Measurements from ENCODE around the gene STK39.
A peak's percentile ranks its signal among the peaks of the same experiment; 100 is the strongest.
"Not testable (repeated sequence)": the region's sequence is repeated elsewhere in the genome, so short reads cannot be mapped to it uniquely, and the experiment has no call there.

The STK39 gene

DNA sequence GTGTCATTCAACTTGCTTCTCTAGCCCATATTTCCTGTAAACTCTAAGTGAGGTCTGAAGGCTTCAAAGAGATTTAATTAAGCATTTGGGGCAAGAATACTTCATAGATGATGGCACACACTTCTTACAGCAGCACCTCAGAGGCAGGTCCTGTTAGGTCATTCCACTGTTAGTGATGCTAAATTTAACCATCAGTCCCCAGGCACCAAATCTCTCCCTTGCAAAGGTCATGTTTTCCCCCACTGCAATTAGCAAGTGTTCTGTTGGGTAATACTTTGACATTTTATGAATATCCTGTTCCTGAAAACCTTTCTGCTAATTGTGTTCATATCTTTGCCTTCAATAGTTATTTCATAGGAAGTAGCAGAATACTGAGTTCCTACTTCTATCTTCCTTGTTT, 117.0 kb downstream of the STK39 start:
- DNase-seq (ENCODE audit: low read depth, low spot score), result no peak
- TF ChIP-seq, protein P1, sequence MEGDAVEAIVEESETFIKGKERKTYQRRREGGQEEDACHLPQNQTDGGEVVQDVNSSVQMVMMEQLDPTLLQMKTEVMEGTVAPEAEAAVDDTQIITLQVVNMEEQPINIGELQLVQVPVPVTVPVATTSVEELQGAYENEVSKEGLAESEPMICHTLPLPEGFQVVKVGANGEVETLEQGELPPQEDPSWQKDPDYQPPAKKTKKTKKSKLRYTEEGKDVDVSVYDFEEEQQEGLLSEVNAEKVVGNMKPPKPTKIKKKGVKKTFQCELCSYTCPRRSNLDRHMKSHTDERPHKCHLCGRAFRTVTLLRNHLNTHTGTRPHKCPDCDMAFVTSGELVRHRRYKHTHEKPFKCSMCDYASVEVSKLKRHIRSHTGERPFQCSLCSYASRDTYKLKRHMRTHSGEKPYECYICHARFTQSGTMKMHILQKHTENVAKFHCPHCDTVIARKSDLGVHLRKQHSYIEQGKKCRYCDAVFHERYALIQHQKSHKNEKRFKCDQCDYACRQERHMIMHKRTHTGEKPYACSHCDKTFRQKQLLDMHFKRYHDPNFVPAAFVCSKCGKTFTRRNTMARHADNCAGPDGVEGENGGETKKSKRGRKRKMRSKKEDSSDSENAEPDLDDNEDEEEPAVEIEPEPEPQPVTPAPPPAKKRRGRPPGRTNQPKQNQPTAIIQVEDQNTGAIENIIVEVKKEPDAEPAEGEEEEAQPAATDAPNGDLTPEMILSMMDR (IDR thresholded peaks at IDR 0.05; ENCODE audit: insufficient read depth, low read length, missing control alignments), result no peak
- ChIA-PET POLR2A (no interaction called here), CTCF (interaction anchor here (10.2 kb wide), 1 partner anchor 12 kb away, joined by 143 read pairs; no protein-coding TSS in a partner anchor)
- no peak overlapping the region for H3K4me3 ChIP-seq (ENCODE audit: low read depth, low read length)

DNA sequence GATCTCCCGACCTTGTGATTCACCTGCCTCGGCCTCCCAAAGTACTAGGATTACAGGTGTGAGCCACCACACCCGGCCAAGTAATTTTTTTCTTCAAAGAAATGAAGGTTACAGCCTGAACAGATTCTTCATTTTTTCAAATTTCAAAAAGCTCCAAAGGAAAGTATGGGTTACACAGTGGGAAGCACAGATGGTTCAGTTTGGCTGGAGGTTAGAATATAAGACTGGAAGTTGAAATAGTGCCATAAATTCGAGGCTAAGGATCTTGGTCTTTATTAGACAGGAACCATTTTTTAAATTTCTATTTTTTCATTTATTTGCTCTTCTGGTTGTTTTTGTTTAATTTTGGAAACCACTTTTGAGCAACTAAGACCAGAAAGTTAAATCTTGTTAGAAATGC, 120.0 kb downstream of the STK39 start:
- TF ChIP-seq, protein P1 (IDR thresholded peaks at IDR 0.05; ENCODE audit: insufficient read depth, low read length, missing control alignments), result no peak
- DNase-seq (ENCODE audit: low read depth, low spot score), result no peak
- POLR2A ChIA-PET, result no interaction called here
- CTCF ChIA-PET, result interaction anchor here (1.2 to 10.2 kb wide), 2 partner anchors 9 to 14 kb away, joined by 3 to 143 read pairs; no protein-coding TSS in a partner anchor
- H3K4me3 ChIP-seq (ENCODE audit: low read depth, low read length), result no peak overlapping the region

DNA sequence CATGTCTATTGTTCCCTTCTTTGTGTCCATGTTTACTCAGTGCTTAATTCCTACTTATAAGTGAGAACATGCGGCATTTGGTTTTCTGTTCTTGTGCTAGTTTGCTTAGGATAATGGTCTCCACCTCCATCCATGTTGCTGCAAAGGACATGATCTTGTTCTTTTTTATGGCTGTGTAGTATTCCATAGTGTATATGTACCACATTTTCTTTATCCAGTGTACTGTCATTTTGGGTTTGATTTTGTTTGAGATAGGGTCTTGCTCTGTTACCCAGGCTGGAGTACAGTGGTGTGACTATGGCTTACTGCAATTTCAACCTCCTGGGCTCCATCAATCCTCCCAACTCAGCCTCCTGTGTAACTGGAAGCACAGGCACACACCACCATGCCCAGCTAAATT, 125.2 kb downstream of the STK39 start:
- CTCF ChIA-PET, result interaction anchor here (0.9 to 6.7 kb wide), 3 partner anchors 9 to 16 kb away, joined by 3 to 143 read pairs (median 3); no protein-coding TSS in a partner anchor
- DNase-seq (ENCODE audit: low read depth, low spot score); POLR2A ChIA-PET; H3K4me3 ChIP-seq (ENCODE audit: low read depth, low read length): not testable (repeated sequence)

DNA sequence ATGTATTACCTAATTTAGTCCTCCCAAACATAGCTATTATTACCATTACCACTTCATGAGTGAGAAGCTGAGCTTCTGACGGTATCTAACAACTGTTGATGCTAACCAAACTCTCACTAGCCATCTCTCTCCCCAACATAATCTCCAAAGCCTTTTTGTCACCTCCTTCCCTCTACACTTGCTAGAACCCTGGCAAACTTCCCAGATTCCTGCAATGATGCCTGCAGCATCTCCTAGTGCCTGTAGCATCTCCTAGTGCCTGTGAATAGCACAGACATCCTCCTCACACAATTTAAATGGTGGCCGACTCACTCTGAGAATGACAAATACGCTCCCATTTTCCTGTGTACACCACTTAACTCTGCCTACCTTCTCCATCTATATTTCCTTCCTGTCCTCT, 126.7 kb downstream of the STK39 start:
- H3K4me3 ChIP-seq (ENCODE audit: low read depth, low read length), result no peak overlapping the region
- CTCF ChIA-PET, result interaction anchor here (0.6 to 6.7 kb wide), 16 partner anchors 10 to 1448 kb away, joined by 3 to 276 read pairs (median 6); partner anchors contain the start of genes B3GALT1 and STK39
- TF ChIP-seq, protein P1 (IDR thresholded peaks at IDR 0.05; ENCODE audit: insufficient read depth, low read length, missing control alignments), result no peak
- POLR2A ChIA-PET, result no interaction called here
- DNase-seq (ENCODE audit: low read depth, low spot score), result no peak

DNA sequence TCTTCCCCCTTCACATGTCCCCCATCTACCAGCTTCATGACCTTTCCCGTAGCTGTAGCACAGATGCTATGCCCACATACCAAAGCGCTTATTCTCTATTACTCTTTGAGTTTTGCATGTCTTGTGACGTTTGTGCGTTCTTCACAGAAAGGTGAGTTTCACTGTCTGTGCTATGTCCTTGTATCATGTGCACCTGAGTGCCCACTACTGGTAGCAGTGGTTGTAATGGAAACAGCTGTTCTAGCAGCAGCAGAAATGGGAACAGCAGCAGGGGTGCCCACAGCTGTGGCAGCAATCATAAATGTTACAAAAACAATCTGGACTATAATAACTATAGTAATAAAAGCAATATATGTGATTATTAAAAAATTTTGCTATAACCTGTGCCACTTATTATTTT, 127.1 kb downstream of the STK39 start:
- ChIA-PET CTCF (interaction anchor here (0.6 to 6.7 kb wide), 26 partner anchors 10 to 1582 kb away, joined by 3 to 276 read pairs (median 8); partner anchors contain the start of genes B3GALT1 and STK39), POLR2A (no interaction called here)
- DNase-seq (ENCODE audit: low read depth, low spot score), result no peak
- TF ChIP-seq, protein P1 (IDR thresholded peaks at IDR 0.05; ENCODE audit: insufficient read depth, low read length, missing control alignments), result no peak
- H3K4me3 ChIP-seq (ENCODE audit: low read depth, low read length), result no peak overlapping the region

DNA sequence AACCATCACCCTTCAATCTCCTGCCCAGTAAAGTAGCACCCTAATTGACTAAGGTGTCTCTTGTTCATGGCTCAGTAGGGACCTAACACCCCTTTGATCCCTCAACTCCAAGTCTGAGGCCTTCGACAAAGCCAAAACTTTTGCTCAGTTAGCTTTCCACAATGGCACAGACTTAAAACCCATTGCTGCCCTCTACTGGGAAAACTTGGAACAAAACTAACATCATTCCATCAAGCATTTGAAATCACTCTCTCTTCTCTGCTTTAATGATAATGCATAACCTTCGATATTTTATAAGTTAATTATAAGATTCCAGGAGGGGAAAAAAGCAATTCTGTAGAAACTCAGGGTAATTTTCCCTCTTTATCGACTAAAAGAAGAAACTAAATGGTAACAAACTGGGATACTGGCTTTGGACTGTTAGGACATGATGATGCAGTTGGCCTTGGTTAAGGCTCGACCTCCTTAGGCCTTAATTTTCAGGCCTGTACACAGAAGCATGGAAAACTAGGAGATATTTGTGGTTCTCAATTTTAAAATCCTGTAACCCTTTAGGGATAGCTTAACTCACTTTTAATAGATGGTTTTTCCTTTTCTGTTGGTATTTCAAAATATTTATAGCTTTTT, 127.8 kb downstream of the STK39 start:
- DNase-seq (ENCODE audit: low read depth, low spot score), result peak; percentile 14
- ChIA-PET POLR2A (no interaction called here), CTCF (interaction anchor here (0.7 to 6.7 kb wide), 70 partner anchors 9 to 1582 kb away, joined by 3 to 276 read pairs (median 5); partner anchors contain the start of gene B3GALT1)
- H3K4me3 ChIP-seq (ENCODE audit: low read depth, low read length), result no peak overlapping the region
- TF ChIP-seq, protein P1 (IDR thresholded peaks at IDR 0.05; ENCODE audit: insufficient read depth, low read length, missing control alignments), result peak; percentile 67
